HG03039 (cell line): ENCODE results near the gene NCBP3.

Source experiments
- ATAC-seq: cut with Tn5 transposase; IDR thresholded peaks from one replicate; pipeline ENCODE4 v1.9.1; 2021; ENCODE audit warnings: mild to moderate bottlenecking, moderate library complexity; ENCODE audit not compliant: unreplicated experiment

NCBP3 gene

GRCh38 chr17:3813171-3813570, 32.9 kb downstream of the NCBP3 start:
- no peak for ATAC-seq

GRCh38 chr17:3812771-3813170, 33.3 kb downstream of the NCBP3 start:
- ATAC-seq = no peak

GRCh38 chr17:3812284-3812683, 33.8 kb downstream of the NCBP3 start:
- ATAC-seq = no peak

DNA sequence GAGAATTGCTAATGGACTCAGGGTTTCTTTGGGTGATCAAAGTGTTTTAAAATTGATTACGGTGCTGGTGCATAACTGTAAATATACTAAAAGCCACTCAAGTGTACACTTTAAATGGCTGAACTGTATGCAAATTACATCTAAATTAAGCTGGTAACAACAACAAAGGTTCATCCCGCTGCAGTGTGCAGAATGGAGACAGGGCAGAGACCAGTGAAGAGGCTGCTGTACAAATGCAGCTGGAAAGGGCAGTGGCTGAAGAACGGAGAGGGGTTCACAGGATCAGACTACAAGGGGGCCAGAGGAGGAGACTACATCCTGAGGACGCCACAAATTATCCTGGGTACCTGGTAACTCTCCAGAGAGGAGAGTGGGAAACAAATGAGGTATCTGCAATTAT, 36.0 kb downstream of the NCBP3 start:
- ATAC-seq = no peak

DNA sequence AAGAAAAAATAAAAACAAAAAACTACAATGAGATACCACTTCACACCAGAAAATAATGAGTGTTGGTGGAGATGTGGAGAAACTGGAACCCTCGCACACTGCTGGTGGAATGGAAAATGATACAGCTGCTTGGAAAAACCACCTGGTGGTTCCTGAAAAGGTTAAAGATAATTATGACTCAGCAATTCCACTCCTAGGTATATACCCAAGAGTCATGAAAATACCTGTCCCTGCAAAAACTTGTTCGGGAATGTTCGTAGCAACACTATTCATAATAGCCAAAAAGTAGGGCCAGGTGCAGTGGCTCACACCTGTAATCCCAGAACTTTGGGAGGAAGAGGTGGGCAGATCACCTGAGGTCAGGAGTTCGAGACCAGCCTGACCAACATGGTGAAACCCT, 36.9 kb downstream of the NCBP3 start:
- ATAC-seq = no peak

GRCh38 chr17:3808701-3809100, 37.3 kb downstream of the NCBP3 start:
- ATAC-seq = no peak

GRCh38 chr17:3805581-3805980, 40.5 kb downstream of the NCBP3 start:
- ATAC-seq = no peak

DNA sequence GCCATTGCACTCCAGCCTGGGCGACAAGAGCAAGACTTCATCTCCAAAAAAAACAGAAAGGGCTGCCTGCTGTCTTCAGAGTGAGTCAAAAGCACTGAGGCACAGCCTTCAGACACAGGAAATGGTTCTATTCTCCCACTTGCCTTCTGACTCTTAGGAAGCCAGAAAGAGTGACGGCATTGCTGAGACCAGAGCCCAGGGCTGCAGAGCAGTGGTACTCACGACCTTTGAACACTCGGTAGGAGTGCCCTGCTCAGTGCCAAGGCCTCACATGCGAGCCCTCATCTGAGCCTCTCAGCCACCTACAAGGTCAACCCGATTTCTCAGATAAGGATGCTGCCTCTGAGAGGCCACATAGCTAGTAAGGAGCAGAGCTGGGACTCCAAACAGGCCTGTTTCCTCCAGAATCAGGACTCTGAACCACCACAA, 41.5 kb downstream of the NCBP3 start:
- ATAC-seq = no peak

DNA sequence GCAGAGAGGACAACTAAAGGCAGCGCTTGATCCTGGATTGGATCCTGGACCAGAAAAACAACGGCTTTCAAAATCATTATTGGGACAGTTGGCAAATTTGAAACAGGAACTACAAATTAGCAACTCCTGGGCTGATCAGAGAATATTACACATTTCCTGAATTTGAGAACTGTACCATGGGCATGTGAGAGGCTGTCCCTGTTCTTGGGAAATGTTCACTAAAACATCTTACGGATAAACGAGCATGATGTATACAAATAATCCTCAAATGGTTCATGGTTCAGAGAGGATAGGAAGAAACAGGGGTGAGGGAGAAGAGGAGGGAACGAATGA, 42.8 kb downstream of the NCBP3 start:
- ATAC-seq = no peak

DNA sequence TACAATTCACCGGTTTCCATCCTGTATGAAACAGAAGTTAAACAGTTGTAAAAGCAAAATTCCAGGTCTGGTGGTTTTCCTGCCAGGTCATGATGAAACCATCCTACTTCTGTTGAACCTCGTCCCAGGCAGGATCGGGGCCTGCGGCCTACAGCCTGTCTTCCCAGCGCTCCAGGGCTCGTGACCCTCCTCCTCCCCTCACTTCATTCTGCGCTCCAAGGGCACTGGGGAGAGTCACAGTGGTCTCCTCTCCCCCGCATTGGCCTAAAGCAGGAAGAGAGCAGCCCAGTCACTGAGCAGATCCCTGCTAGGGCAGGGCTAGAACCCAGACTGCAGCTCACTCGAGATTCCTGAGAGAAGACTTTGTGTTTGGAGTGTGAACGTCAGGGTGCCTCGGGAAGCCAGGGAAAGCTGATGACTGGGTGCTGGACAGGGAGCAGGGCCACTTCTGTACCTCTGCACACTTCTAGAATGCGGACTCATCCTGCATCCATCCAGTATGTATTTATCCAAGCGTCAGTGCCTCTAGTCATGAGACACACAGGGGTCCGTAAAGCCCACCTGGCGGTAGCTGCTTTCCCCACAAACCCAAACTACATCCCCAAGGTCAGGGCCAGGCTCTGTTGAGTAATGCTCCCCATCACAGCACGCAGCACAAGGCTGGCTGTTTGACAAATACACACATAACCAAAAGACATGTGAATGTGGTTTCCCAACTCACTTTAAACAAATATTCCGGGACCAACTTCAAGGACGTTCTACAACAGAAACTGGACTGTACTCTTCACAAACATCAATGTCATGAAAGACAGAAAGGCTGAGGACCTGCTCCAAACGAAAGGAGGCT, 43.4 kb downstream of the NCBP3 start:
- ATAC-seq = no peak

- ATAC-seq = no peak
Observed at GRCh38 chr17:3801792-3802191, 44.3 kb downstream of the NCBP3 start.

GRCh38 chr17:3801347-3801746, 44.7 kb downstream of the NCBP3 start:
- ATAC-seq = no peak

- no peak for ATAC-seq
Observed at GRCh38 chr17:3800362-3801271, 45.4 kb downstream of the NCBP3 start, which contains the start of gene ITGAE. TSS of gene ITGAE (minus strand) at chr17:3801188. CDS start at chr17:3801144, 44 bp downstream.

- no peak for ATAC-seq
Observed at GRCh38 chr17:3799181-3799945, 46.7 kb downstream of the NCBP3 start.

DNA sequence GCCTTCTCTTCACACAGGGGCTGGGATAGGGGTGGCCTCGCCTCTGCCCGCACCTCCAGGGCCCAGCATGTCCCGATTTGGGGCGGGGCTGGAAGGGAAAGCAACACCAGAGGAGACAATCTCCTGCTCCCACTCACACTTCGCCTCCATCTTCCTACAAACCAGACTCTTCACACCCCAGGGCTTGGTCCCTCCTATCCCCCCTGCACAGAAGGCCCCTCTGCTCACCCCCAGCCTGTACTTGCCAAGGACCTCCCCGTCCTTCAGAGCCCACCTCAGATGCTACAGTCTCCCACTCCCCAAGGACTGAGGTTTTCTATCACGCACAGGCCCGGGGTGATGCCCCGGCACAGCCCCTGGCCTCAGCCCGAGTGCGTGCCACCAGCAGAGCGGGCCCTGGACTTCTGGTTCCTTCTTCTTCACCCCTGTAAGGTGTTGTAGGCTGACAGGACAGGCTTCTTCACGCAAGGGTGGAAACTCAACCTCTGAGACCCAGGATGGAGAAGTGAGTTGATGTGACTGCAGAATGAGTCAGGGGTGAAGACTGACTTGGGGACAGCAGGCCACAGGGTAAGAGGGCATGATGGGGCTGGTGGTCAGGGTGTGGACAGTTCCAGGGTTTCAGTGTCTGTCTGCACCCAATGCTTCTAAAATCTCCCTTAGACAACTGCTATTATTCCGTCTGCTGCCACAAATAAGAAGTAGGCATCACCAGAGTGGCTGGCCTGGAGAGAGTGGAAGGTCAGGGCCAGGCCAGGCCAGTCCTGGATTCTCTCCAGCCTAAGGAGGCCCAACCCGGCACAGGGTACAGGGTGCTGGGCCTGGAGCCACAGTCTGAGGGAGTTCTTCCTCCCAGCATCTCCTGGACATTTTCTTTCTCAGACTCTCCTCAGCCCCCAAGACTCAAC, 47.5 kb downstream of the NCBP3 start:
- no peak for ATAC-seq

DNA sequence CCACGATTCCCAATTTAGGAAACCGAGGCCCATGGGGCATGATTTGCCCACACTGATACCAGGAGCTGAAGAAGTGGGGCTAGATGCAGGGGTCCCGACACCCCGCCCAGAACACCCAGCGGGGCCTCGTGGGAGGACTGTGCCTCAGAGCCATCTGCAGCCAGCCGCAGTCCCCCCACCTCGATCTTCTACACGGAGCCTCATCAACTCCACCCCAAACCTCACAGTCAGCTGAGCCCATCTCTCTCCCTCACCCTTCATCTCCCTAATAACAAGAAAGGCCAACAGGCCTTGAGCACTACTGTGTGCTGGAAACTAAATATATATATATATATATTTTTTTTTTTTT, 49.2 kb downstream of the NCBP3 start:
- ATAC-seq = peak; percentile 28

- ATAC-seq = peak; percentile 54
Observed at GRCh38 chr17:3796110-3796821, 49.8 kb downstream of the NCBP3 start.

DNA sequence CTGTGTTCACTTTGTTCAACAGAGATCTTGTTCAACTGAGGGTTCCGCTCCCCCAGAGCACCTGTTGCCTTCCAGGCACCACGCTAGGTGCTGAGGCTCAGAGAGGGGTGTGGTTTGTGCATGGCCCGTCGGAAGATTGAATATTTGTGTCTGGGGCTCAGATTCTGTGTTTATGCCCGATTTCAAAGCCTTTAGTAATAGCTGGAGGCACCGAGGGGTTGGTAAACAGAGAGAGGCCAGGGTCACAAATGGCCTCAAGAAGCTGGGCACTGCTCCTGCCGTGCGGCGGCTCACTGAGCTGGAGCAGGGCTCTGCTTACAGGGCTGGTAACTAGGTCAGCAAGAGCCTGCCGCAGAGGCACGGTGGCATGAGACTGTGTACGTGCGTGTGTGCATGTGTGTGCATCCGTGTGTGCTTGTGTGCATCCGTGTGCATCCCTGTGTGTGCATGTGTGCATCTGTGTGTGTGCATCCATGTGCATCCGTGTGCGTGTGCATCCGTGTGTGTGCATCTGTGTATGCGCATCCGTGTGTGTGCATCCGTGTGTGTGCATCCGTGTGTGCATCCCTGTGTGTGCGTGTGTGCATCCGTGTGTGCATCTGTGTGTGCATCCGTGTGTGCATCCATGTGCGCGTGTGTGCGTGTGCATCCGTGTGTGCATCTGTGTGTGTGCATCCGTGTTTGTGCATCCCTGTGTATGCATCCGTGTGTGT, 50.5 kb downstream of the NCBP3 start:
- no peak for ATAC-seq
